GM21825 (cell line): ENCODE measurements around the gene NPIPB6.
"Not testable (repeated sequence)": the region's sequence is repeated elsewhere in the genome, so short reads cannot be mapped to it uniquely, and the experiment has no call there.

Source experiments
- ATAC-seq: cut with Tn5 transposase; IDR thresholded peaks from one replicate; pipeline ENCODE4 v1.9.1; 2021; ENCODE audit warnings: mild to moderate bottlenecking, moderate library complexity; ENCODE audit not compliant: unreplicated experiment

NPIPB6 gene

DNA sequence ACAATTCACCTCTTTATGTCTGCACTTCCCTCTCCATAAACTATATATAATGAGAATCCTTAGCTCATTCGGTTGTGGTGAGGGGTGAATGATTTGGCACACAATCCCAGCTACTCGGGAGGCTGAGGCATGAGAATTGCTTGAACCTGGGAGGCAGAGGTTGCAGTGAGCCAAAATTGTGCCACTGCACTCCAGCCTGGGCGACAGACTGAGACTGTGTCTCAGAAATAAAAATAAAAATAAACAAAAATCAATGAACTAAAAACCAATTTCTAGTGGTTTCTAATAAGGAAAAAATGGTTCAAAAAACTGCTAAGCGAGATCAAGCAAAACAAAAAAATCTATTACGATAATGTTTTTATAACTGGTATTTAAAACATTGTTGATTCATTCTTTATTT is at the start of gene NPIPB6:
NPIPB6 (minus strand) TSS at position 101 of the 400 bp plus-strand sequence. CDS start 686 bp downstream, outside the sequence.
- not testable (repeated sequence) for ATAC-seq

DNA sequence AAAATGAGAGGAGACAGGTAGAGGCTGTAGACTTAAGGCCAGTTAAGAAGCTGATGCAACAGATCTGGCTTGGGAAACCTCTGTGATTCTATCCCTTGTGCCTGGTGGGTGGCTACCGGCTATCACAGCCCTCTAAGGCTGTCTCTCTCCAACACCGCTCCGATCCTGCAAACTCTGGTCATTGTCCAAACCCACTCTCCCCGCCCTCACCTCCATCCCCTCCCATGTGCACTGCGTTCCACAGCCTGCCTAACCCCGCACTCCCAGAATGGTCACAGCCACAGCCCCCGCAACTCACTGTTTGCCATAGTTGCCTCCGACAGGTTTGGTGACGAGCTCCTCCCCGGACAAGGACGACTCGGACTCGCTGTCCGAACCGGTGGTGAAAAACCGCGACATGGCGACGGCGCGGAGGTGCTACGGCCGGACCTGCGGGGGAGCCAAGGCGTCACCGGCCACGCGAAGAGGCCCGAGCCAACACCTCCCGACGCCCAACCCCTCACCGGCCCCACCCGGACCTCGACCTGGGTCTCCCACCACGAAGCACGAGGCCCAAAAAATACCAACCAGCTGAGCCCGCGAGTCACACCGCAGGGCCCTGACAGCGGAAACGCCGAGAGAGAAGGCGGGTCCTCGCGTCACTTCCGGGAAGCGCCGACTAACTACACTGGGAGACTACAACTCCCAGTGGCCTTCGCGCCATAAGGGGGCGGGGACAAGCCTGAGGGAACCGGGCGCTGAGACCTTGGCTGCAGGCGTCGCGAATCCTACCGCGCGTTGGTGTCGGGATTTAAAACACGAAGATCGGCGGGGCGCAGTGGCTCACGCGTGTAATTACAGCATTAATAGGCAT is 40.1 kb upstream of the NPIPB6 start, which contains the start of gene EIF3CL:
EIF3CL (minus strand) TSS at position 622 of the 853 bp plus-strand sequence; CDS start at position 399, 223 bp downstream.
- ATAC-seq = peak; percentile 95

DNA sequence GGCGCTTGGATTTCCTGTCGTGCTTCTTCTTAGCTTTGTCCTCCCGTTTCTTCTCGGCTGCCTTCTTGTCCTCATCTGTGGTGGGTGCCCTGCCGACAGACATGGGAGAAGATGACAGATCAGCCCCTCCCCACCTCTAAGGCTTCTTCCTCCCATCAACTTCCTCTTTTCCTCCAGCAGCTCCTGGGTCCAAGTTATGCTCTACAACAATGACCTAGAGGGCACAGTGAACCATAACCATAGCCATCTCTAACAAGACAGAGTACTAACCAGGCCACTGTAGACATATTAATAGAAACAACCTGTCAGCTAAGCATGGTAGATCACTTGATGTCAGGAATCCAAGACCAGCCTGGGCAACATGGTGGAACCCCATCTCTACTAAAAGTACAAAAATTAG is 28.7 kb upstream of the NPIPB6 start:
- not testable (repeated sequence) for ATAC-seq

DNA sequence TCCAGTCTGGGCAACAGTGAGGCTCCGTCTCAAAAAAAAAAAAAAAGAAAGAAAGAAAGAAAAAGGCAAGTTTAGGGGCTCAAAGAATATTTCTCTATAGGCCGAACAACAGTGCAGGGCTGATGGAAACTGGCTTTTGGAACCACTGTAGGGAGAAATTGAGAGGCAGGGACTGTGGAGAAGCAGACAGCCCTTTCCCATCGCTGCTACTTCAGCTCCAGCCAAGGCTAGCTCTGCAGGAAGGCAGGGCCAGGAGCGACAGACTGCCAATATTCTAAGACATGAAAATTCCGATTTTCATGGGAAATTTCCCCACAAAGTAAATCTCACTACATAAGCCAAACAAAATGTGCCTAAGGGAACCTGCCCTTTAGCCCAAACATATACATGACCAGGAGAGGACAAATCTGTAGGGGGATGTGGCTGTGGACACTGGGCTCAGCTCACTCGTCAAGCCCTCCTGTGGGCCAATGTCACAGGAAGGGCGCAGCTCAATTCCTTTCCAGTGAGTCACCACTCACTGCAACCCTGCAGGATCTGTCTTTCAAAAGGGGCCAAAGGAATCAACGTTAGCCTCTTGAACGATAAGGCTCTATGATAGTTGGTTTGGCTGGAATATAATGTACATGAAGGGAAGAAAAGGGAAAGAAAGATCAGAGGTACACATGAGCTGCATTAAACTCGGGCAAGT is 19.0 kb upstream of the NPIPB6 start:
- ATAC-seq = not testable (repeated sequence)

DNA sequence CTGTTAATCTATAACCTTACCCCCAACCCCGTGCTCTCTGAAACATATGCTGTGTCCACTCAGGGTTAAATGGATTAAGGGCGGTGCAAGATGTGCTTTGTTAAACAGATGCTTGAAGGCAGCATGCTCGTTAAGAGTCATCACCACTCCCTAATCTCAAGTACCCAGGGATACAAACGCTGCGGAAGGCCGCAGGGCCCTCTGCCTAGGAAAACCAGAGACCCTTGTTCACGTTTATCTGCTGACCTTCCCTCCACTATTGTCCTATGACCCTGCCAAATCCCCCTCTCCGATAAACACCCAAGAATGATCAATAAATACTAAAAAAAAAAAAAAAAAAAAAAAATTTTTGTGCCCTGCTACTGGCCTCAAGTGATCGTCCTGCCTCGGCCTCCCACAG is 14.5 kb upstream of the NPIPB6 start:
- not testable (repeated sequence) for ATAC-seq

DNA sequence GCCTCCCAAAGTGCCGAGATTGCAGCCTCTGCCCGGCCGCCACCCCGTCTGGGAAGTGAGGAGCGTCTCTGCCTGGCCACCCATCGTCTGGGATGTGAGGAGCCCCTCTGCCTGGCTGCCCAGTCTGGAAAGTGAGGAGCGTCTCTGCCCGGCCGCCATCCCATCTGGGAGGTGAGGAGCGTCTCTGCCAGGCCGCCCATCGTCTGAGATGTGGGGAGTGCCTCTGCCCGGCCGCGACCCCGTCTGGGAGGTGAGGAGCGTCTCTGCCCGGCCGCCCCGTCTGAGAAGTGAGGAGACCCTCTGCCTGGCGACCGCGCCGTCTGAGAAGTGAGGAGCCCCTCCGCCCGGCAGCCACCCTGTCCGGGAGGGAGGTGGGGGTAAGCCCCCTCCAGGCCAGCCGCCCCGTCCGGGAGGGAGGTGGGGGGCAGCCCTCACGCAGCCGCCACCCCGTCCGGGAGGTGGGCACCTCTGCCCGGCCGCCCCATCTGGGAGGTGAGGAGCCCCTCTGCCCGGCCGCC is 13.9 kb upstream of the NPIPB6 start:
- not testable (repeated sequence) for ATAC-seq

DNA sequence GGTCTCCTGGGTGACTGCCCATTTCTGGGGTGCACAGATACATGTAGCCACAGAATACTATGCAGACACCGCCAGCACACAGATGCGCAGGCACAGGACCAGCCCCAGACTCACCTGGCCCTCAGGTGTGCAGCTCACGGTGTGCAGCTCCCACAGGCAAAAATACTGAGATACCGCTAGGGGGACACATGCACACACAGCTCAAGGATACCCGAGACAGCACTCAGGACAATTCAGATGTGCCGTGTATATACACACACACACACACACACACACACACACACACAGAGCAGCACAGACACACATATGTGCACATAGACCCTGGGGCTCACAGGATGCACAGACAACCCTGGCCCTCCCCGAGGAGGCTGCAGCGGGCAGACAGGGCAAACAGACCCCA is 11.8 kb upstream of the NPIPB6 start:
- ATAC-seq = not testable (repeated sequence)

DNA sequence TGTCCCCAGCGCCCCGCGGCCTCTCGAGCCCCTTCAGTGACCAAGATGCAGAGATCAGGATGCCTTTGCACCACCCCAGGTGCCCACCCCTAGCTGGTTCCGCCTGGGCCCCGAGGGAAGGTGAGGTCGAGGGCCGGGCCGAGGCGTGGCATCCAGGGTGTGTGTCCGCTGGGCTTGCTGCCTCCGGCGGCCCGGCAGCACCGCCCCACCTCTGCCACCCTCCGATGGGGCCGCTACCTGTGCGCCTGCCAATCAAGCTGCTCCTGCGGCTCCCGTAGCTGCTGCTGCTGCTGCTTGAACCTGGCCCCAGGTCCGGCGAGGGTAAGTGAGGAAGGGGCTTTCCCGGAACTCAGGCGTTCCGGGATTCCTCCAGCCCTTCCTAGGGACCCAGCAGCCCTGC is 11.0 kb upstream of the NPIPB6 start:
- ATAC-seq = not testable (repeated sequence)

DNA sequence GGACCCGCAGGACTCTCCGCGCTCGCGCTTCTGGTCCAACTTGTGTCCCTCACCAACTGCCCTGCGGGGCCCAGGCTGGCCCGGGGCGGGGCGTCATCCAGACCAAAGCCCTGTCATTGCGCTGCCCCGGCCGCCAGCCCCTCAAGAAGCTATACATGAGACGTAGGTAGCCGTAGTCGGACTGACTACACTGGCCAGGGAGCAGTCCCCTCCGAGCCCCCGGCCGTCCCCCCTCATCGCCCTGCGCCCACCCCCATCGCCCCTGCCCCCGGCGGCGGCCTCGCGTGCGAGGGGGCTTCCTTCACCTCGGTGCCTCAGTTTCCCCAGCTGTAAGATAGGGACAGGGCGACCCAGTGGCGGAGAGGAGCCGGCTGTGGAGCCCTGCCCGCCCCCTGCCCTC is 4.6 kb upstream of the NPIPB6 start:
- not testable (repeated sequence) for ATAC-seq

DNA sequence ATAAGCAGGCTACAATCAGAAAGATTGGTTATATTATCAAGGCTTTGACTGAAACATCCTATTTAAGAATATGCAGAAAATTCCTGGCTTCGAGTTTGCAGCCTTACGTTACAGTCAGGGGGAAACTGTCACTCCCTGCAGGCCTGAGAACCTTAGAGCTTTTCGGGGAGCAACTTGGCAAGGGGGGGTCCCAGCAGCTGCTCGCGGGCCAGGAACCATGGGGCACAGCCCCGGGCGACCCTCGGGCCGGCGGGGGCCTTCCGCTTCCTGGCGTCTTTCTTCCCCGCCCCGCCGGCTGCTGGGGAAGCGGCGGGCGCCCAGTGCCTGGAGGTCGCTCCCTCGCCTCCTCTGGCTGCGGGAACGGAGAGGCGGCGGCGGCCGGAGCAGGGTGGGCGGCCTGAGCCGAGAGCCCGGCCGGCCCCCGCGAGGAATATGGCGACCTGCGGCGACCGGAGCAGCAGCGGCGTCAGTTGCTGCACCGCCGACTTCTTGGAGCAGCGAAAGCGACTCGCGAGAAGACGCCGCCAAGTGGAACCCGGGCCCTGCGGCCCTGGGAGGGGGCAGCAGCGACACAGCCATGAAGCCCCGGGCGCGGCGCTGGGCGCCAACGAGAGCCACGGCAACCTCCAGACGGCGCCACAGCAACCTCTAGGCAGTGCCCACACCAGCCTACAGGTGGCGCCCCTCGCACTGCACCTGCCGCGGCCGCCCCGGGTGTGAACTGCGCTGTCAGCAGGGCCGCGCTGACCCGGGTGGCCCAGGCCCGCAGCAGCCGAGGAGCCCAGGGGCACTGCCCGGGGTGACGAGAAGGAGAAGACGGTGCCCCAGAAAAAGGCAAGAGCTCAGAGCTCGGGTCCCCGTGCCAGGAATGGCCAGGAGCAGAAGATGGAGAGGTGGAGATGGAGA is 1.2 kb upstream of the NPIPB6 start:
- peak; percentile 95 for ATAC-seq

DNA sequence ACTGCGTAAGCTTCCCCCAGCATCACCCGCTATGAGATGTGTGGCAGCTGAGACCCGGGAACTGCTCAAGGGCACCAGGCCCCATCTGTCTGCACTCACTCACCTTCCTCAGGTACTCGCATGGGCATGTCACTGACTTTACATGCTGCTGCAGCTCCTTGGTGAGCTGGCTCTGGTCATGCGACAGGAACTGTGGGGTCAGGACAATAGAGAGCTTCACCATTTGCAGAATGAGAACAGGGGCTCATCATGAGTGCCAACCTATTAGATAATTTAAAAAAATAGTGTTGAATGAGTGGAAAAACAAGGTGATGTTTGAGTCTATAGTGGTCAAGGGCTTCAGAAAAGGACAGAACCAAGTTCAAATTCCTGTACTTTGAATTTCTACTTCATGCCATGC is 708 bp downstream of the NPIPB6 start:
- not testable (repeated sequence) for ATAC-seq

DNA sequence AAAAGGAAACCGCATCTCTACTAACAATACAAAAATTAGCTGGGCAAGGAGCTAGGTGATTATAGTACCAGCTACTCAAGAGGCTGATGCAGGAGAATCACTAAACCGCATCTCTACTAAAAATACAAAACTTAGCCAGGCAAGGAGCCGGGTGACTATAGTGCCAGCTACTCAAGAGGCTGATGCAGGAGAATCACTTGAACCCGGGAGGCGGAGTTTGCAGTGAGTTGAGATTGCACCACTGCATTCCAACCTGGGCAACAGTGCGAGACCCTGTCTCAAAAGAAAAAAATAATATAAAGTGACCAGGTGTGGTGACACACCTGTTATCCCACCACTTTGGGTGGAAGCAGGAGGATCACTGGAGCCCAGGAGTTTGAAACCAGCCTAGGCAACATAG is 25.1 kb downstream of the NPIPB6 start:
- not testable (repeated sequence) for ATAC-seq

DNA sequence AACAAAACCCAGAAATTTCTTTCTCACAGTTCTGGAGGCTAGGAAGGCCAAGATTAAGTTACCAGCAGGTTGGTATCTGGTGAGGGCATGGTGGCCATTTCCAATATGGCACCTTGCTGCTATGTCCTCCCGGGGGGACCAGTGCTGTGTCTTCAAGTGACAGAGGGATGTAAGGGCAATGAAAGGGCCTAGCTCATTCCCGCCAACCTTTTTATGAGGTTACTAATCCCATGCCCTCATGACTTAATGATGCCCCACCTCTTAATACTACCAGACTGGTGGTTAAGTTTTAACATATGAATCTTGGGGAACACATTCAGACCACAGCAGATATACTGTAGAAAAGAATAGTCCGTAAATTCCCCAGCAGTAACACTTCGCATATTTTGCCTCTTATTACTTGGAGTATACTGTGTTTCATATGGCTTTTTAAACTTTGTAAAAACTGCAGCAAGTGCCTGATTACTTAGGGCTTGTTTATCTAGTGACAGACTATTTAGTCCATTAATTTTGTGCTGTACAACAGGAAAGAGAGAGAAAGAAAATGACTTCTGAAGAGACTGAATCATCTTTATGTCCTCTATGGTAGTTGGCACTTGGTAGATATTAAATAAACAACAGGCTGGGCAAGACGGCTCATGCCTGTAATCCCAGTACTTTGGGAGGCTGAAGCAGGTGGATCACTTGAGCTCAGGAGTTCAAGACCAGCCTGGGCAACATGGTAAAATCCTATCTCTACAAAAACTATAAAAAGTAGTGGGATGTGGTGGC is 26.2 kb downstream of the NPIPB6 start:
- ATAC-seq = not testable (repeated sequence)

DNA sequence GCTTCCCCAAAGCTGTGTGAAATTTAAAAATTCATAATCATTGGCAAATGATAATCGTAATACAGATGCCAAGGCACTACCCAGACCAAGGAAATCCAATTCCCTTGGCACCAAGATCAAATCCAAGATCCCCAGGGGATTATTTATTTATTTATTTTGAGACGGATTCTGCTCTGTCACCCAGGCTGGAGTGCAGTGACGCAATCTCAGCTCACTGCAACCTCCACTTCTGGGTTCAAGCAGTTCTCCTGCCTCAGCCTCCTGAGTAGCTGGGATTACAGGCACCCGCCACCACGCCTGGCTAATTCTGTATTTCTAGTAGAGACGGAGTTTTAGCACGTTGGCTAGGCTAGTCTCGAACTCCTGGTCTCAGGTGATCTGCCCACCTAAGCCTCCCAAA is 27.6 kb downstream of the NPIPB6 start:
- ATAC-seq = not testable (repeated sequence)

DNA sequence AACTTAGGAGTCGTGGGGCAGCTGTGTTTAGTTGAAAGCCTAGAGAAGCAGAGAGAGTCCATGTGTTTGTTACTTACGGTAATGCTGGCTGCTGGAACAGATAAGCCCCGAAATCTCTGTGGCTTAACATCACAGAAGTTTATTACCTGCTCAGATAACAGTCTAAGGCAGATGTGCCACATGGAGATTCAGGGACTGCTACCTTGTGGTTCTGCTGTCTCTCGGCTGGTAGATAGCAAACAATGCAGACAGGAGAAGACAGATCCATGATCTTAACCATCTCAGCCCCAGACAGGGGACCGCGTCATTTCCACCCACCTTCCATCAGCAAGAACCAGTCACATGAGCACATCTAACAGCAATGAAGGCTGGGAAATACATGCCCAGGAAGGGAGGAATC is 30.7 kb downstream of the NPIPB6 start:
- not testable (repeated sequence) for ATAC-seq

DNA sequence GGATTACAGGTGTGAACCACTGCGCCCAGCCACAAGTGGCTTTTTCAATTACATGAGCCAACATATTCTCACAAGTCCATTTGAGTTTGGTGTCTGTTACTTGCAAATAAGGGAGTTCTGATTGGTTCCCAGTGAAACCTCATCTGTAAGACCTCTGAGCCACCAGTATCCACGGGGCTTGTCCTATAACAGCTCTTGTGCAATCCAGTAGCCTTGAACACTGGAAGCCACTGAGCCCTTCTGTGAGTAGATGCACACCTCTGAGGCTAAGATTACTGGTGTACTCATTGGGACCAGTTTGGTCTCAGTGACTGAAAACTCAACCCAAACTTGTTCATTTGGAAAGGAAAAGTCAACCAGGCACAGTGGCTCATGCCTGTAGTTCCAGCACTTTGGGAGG is 32.3 kb downstream of the NPIPB6 start:
- ATAC-seq = not testable (repeated sequence)

DNA sequence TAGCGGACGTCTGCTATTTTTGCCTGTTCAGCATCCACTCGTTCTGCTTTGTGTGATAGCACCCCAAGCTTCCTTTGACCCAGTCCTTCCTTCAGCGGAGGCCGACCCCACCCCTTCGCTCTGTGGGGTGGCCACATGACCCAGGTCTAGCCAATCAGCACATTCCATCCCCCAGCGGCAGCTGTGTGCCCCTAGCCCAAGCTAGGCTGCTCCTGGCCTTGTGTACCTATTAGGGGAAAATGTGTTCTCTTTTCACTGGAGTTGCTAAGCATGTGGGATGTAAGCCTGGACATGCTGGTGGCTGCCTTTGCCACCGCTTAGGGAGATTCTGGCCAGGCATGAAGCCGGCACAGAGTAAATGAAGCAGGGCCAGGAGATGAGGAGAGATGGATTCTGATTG is 33.1 kb downstream of the NPIPB6 start:
- ATAC-seq = not testable (repeated sequence)

DNA sequence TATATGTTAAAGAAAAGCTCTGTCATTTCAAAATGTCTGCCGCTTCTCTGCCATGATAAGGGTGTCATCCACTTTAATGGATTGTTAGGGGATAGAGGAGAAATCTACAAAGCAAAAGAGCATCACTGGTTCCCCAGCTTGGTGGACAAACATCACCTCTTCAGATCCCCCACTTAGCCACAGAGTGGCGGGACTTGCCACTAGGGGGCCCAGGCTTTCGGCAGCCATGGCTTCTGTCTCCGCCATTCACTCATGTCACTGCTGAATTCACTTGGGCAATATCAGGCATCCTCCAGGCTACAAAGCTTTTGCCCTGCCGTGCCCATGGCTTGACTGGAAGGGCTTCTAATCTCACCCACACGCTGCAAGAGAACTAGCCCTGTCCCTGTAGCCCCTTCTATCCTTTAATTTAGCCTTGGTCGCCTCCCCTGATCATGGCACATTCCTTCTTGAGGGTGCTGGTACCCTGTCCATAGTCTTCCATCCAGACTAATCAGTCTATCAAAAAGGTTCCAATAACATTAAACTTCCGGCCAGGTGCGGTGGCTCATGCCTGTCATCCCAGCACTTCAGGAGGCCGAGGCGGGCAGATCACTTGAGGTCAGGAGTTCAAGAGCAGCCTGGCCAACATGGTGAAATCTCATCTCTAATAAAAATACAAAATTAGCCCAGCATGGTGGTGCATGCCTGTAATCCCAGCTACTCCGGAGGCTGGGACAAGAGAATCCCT is 36.3 kb downstream of the NPIPB6 start:
- ATAC-seq = no peak

DNA sequence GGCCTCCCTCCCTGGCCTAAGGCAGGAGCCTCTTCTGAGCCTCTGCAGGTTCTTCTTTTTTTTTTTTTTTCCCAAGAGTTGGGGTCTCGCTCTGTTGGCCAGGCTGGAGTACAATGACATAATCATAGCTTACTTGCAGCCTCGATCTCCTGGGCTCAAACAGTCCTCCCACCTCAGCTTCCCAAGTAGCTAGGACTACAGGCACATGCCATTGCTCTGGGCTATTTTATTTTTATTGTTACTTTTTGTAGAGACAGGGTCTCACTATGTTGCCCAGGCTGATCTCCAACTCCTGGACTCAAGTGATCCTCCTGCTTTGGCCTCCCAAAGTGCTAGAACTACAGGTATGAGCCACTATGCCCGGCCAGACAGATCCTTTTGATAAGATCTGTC is 38.4 kb downstream of the NPIPB6 start:
- ATAC-seq = no peak
